DMS 273 treated with DMSO at 0.1 percent for 48 hours (cell line): ENCODE data around the gene ARHGAP15.

Source experiments
- DNase-seq: peaks from one replicate; lab custom pipeline; 2025; lab: John Stamatoyannopoulos, UW

The ARHGAP15 gene

GRCh38 chr2:143768991-143769390, 639.8 kb downstream of the ARHGAP15 start:
- DNase-seq, result no peak

GRCh38 chr2:143771939-143772338, 642.7 kb downstream of the ARHGAP15 start:
- no peak for DNase-seq

- DNase-seq, result no peak
These were observed 647.5 kb downstream of the ARHGAP15 start for GRCh38 chr2:143776526-143777297.

- no peak for DNase-seq
These were observed 649.8 kb downstream of the ARHGAP15 start for GRCh38 chr2:143779021-143779420.

- DNase-seq, result no peak
These were observed 657.0 kb downstream of the ARHGAP15 start for GRCh38 chr2:143786026-143786765.

- no peak for DNase-seq
These were observed 658.5 kb downstream of the ARHGAP15 start for GRCh38 chr2:143787674-143788073.

GRCh38 chr2:143792602-143793001, 663.4 kb downstream of the ARHGAP15 start:
- no peak for DNase-seq

GRCh38 chr2:143793381-143793780, 664.2 kb downstream of the ARHGAP15 start:
- no peak for DNase-seq

- DNase-seq, result no peak
These were observed 666.8 kb downstream of the ARHGAP15 start for GRCh38 chr2:143796051-143796450.

GRCh38 chr2:143801561-143801960, 672.3 kb downstream of the ARHGAP15 start:
- DNase-seq, result no peak

GRCh38 chr2:143802242-143802641, 673.0 kb downstream of the ARHGAP15 start:
- DNase-seq, result no peak

- no peak for DNase-seq
These were observed 673.8 kb downstream of the ARHGAP15 start for GRCh38 chr2:143802871-143803650.

- DNase-seq, result no peak
These were observed 674.7 kb downstream of the ARHGAP15 start for GRCh38 chr2:143803936-143804335.

- no peak for DNase-seq
These were observed 676.4 kb downstream of the ARHGAP15 start for GRCh38 chr2:143805666-143806065.

- no peak for DNase-seq
These were observed 678.0 kb downstream of the ARHGAP15 start for GRCh38 chr2:143807192-143807591.

GRCh38 chr2:143807671-143808070, 678.5 kb downstream of the ARHGAP15 start:
- DNase-seq, result no peak

- no peak for DNase-seq
These were observed 678.9 kb downstream of the ARHGAP15 start for GRCh38 chr2:143808166-143808565.

GRCh38 chr2:143815082-143815481, 685.9 kb downstream of the ARHGAP15 start:
- no peak for DNase-seq

- DNase-seq, result no peak
These were observed 687.7 kb downstream of the ARHGAP15 start for GRCh38 chr2:143816916-143817315.
